Pancreas (tissue), 10 donors: ENCODE measurements around the gene IRF2BPL. TPM values are rescaled to one million over a fixed set of nuclear protein-coding genes. Genes with fewer than 3 reads are reported as not detected.

ENCODE experiments used
- ATAC-seq, 4 donors: fragments of 200-7000 bp; cut with Tn5 transposase; one replicate each; pipeline versions ENCODE4 v1.8.0 to v1.9.1; 2020; ENCODE audit warnings: mild to moderate bottlenecking in 4 of 4, moderate library complexity in 4 of 4
- DNase-seq, 6 donors: peaks; one replicate each; pipeline ENCODE4 v3.0.0-alpha.2; 2020
- FAIRE-seq: peaks from 2 replicates; lab custom pipeline; 2012; peaks lifted over from hg19 to GRCh38; lab: Jason Lieb, UNC
- H3K27ac ChIP-seq, 4 donors: fragments of 200-600 bp; sonication (generic); 1 replicate in 3 of 4; 2 replicates in 1 of 4; pipeline versions ENCODE4 v1.5.0 to v1.8.0; 2020
- H3K27me3 ChIP-seq, 4 donors: fragments of 200-600 bp; one replicate each; pipeline ENCODE4 v1.8.0; 2021
- H3K36me3 ChIP-seq, 3 donors: fragments of 200-600 bp; sonication (generic) in 1 of 3; one replicate each; pipeline versions ENCODE4 v1.5.0 to v1.8.0; 2020 to 2021
- H3K4me1 ChIP-seq, 3 donors: fragments of 200-600 bp; one replicate each; pipeline ENCODE4 v1.8.0; 2021
- H3K4me3 ChIP-seq, 4 donors: fragments of 200-600 bp; sonication (generic) in 2 of 4; one replicate each; pipeline versions ENCODE4 v1.5.0 to v1.8.0; 2020 to 2021
- H3K9me3 ChIP-seq, 4 donors: fragments of 200-600 bp; one replicate each; pipeline ENCODE4 v1.8.0; 2021
- WGBS, 2 donors: extraction: QIAGEN DNeasy Blood & Tissue Kit; methylation state at CpG; one replicate each; pipeline ENCODE4 v1.1.7; 2013; 5-methylcytosine and 5-hydroxymethylcytosine counted together
- intact Hi-C, 3 donors: fragments of 100-400 bp; cut with DNase I; formaldehyde crosslinking; loops; one replicate each; pipeline versions ENCODE4 v1.11.1 to v1.14.2; 2022
- polyA plus RNA-seq, 2 donors: library from polyadenylated mRNA; stranded (reverse); fragments of 200-250 nt; gene quantifications; one replicate each; pipeline ENCODE4 v1.2.3, GENCODE V29; 2013
- total RNA-seq, 6 donors: library from RNA; stranded (reverse); fragmentation: NEBNext Ultra II Directional in 4 of 6; extraction: Animal tissue kit (Norgen Biotek cat#: 25700) in 4 of 6; gene quantifications; one replicate each; pipeline versions ENCODE4 v1.2.1 to v1.2.4, GENCODE V29; 2021 to 2023
- TF ChIP-seq, protein P1 (sequence below), 4 donors: fragments of 200-600 bp; sonication (generic) in 3 of 4; IDR thresholded peaks; one replicate each; pipeline versions ENCODE4 v1.5.0 to v1.8.0; 2021; ENCODE audit warnings: antibody characterized with exemption in 4 of 4
- donor health status: healthy with polysubstance abuse.
- donor health status: DM: no; HTN: no; CAD: no; lungs with moderate emphysema.
- donor health status: DM: no; HTN: no; CAD: no.
- donor health status: control.
- donor health status: control.
- donor health status: Bipolar disorder and iron deficiency.
- donor health status: DM: yes; HTN: yes; CAD: no.
- donor health status: DM: no; HTN: no; CAD: no.
- donor health status: DM: no; HTN: no; CAD: no.
- donor health status: DM: yes; HTN: yes; CAD: no.

The IRF2BPL gene
- total and polyA plus RNA-seq, 8 donors, result 6.2 to 32.2 (median 19.0) TPM

DNA sequence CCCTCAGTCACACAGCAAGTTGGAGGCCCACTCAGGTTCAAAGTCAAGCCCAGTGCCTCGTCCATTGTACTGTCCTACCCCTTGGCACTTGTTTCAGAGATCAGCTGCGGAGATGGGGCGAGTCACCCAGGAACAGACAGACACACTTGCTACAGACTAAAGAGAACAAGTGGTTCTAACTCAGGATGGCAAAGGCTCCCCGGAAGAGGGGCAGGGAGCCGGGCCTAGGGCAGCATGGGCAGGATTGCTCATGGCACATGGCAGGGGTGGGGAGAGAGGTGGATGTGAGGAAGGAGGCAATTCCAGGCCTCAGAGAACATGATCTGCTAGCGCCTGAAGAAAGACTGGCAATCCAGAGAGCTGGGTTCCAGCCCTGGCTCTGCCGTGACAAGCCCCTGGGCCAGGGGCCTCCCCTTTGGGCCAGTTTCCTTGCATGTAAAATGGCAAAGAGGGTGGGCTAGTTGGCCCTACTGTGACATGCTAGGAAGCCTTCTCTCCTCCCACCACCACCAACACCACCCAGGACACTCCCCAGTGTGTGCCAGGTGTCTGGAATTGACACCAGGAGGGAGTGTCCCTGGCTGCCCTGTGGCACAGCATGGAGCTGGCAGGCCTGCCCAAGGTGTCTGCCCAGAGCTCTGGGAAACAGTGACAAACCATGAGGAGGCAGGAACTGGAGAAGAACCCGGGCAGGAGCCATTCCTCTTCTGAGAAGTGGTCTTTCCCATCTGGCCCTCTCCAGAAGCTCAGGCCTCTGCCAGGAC lies 24.0 kb upstream of the IRF2BPL start:
- FAIRE-seq (no peak), DNase-seq (no peak), ATAC-seq (peak; percentile 69 to 80 (median 74))
- 83 to 90% methylated on average over 8 of the region's 8 CpGs for WGBS, 2 donors
- H3K9me3 ChIP-seq, result no peaks in the 10 kb centered on the region
- H3K4me3 ChIP-seq, result no peak overlapping the region
- intact Hi-C loops, result no loop called here
- peaks cover 0 to 13% (median 0%) of the 10 kb centered on the region in 3 donors for H3K4me1 ChIP-seq
- TF ChIP-seq, protein P1, sequence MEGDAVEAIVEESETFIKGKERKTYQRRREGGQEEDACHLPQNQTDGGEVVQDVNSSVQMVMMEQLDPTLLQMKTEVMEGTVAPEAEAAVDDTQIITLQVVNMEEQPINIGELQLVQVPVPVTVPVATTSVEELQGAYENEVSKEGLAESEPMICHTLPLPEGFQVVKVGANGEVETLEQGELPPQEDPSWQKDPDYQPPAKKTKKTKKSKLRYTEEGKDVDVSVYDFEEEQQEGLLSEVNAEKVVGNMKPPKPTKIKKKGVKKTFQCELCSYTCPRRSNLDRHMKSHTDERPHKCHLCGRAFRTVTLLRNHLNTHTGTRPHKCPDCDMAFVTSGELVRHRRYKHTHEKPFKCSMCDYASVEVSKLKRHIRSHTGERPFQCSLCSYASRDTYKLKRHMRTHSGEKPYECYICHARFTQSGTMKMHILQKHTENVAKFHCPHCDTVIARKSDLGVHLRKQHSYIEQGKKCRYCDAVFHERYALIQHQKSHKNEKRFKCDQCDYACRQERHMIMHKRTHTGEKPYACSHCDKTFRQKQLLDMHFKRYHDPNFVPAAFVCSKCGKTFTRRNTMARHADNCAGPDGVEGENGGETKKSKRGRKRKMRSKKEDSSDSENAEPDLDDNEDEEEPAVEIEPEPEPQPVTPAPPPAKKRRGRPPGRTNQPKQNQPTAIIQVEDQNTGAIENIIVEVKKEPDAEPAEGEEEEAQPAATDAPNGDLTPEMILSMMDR (IDR thresholded peaks at IDR 0.05), result no peak
- H3K27ac ChIP-seq, result peak overlapping the region in 2 of 4 donors; percentile 37 to 58
- H3K27me3 ChIP-seq, result no peaks in the 10 kb centered on the region
- no peaks in the 10 kb centered on the region for H3K36me3 ChIP-seq

DNA sequence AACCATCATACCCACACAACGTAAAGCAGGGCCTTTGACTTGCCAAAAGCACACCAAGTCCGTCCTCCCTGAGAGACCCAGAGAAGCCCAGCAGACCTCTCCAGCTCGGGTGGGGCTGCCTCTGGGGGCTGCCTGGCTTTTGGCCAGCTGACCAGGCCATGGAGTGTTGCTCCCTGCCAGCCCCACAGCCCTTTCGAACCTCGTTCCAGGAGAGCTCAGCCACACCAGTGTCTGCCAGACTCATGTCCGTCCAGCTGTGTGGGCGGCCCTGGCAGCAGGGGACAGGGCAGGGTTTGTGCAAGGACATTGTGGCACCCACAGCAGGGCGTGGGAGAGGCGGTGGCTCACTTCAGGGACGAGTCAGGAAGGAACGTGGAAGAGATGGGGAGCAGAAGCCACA lies 22.6 kb upstream of the IRF2BPL start:
- no peak overlapping the region for H3K4me3 ChIP-seq
- intact Hi-C loops, result no loop called here

DNA sequence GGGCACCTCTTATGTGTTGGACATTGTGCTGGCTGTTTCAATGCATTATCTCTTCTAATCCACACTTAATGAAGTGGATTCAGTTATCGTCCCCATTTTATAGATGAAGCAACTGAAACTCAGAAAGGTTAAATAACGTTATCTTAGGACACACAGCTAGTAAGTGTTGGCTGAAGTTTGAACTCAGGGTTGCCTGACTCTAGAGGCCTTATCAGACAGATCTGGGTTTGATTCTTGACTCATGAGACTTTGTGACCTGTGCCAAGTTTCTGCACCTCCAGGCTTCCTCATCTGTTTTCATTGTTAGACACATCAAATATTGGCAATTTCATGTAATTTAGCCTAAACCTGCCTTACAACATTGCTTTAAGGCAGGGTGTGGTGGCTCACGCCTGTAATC lies 18.2 kb upstream of the IRF2BPL start:
- Histone ChIP-seq H3K36me3 (no peaks in the 10 kb centered on the region), H3K27me3 (no peaks in the 10 kb centered on the region), H3K9me3 (no peaks in the 10 kb centered on the region), H3K4me3 (no peak overlapping the region), H3K4me1 (peaks cover 31 to 57% (median 42%) of the 10 kb centered on the region in 3 donors), H3K27ac (no peak overlapping the region)
- 50 to 58% methylated on average over 3 of the region's 3 CpGs for WGBS, 2 donors
- intact Hi-C loops, result no loop called here
- no peak for FAIRE-seq
- TF ChIP-seq, protein P1 (IDR thresholded peaks at IDR 0.05), result no peak
- ATAC-seq, result no peak
- no peak for DNase-seq

More for the DNA sequence above, 22.6 kb upstream of the IRF2BPL start:
- peak in 3 of 4 donors; percentile 54 to 65 (median 60) for ATAC-seq
- FAIRE-seq, result no peak
- H3K36me3 ChIP-seq, result no peaks in the 10 kb centered on the region
- H3K27ac ChIP-seq, result peak overlapping the region in 1 of 4 donors; percentile 57
- H3K27me3 ChIP-seq, result no peaks in the 10 kb centered on the region
- WGBS, 2 donors, result 24 to 27% methylated on average over 11 of the region's 11 CpGs
- DNase-seq, result peak in 1 of 6 donors; percentile 56
- no peaks in the 10 kb centered on the region for H3K9me3 ChIP-seq
- TF ChIP-seq, protein P1 (IDR thresholded peaks at IDR 0.05), result no peak
- peaks cover 0 to 22% (median 0%) of the 10 kb centered on the region in 3 donors for H3K4me1 ChIP-seq

DNA sequence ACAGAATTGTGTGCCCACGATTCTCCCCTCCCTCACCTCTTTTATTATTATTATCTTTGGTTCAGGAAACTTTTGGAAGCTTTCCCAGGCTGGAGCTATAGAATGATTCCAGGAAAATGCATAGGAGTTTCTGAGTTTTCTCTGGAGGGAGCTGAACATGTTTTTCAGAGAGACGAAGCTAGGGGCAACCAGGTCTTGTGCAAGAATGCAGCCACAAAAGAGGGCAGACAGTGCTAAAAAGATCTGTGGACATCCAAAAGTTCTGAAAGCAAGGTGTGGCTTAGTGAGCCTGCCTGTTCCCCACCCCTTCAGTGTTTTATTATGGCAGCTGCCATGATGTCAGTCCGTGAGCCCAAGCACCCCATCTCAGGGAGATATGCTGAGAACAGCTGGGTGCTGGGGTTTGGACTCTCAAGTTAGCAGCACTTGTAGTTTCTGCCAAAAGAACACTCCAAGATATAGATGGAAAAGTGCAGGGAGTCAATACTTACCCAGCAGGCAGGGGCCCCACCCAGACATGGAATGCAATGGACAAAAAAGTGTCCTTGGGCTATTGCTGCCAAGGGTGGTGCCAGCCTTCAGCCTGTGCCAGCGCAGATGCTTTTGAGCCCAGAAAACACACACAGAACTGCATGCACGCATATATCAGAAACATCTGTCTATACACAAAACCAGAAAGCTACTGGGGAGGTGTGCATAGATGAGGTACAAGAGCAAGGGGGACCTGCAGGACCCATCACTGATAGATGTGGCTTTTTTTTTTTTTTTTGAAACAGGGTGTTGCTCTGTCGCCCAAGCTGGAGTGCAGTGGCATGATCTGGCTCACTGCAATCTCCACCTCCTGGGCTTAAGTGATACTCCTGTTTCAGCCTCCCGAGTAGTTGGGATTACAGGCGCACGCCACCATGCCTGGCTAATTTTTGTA lies 17.0 kb upstream of the IRF2BPL start:
- Histone ChIP-seq H3K4me1 (peaks cover 43 to 63% (median 53%) of the 10 kb centered on the region in 3 donors), H3K27ac (peak overlapping the region; percentile 31 to 94 (median 63)), H3K27me3 (no peaks in the 10 kb centered on the region), H3K36me3 (no peaks in the 10 kb centered on the region), H3K4me3 (no peak overlapping the region), H3K9me3 (no peaks in the 10 kb centered on the region)
- TF ChIP-seq, protein P1 (IDR thresholded peaks at IDR 0.05), result no peak
- ATAC-seq (peak in 2 of 4 donors; percentile 53 to 59), DNase-seq (peak in 2 of 6 donors; percentile 47 to 53), FAIRE-seq (no peak)
- intact Hi-C loops, result no loop called here
- 34 to 35% methylated on average over 9 of the region's 9 CpGs for WGBS, 2 donors
